Hepatocyte (in vitro differentiated cells): Measurements from ENCODE around the gene SERINC5. TPM values are rescaled to one million over a fixed set of nuclear protein-coding genes. Genes with fewer than 3 reads are reported as not detected.

Source experiments
- DNase-seq: peaks from one replicate; pipeline ENCODE4 v3.0.0-alpha.2; 2016; ENCODE audit warnings: low spot score
- H2AFZ ChIP-seq: fragments of 200-600 bp; sonication (generic); 2 replicates; pipeline ENCODE4 v1.6.0; 2016; ENCODE audit warnings: antibody characterized with exemption, mild to moderate bottlenecking
- H3K27ac ChIP-seq: fragments of 200-600 bp; sonication (generic); 2 replicates; pipeline ENCODE4 v1.5.1; 2016; ENCODE audit warnings: mild to moderate bottlenecking
- H3K27me3 ChIP-seq: fragments of 200-600 bp; sonication (generic); 2 replicates; pipeline ENCODE4 v1.6.1; 2016
- H3K36me3 ChIP-seq: fragments of 200-600 bp; sonication (generic); replicated peaks from 2 replicates; pipeline ENCODE4 v1.5.1; 2016; ENCODE audit warnings: low read depth; ENCODE audit not compliant: insufficient read depth
- H3K4me1 ChIP-seq: fragments of 200-600 bp; sonication (generic); 2 replicates; pipeline ENCODE4 v1.5.1; 2016; ENCODE audit warnings: mild to moderate bottlenecking, moderate library complexity; ENCODE audit not compliant: insufficient read depth
- H3K4me2 ChIP-seq: fragments of 200-600 bp; sonication (generic); 2 replicates; pipeline ENCODE4 v1.6.0; 2016
- H3K4me3 ChIP-seq: fragments of 200-600 bp; sonication (generic); 2 replicates; pipeline ENCODE4 v1.5.1; 2016; ENCODE audit warnings: mild to moderate bottlenecking
- H3K79me2 ChIP-seq: fragments of 200-600 bp; sonication (generic); 2 replicates; pipeline ENCODE4 v1.6.0; 2017; ENCODE audit warnings: mild to moderate bottlenecking
- H3K9me2 ChIP-seq: fragments of 200-600 bp; sonication (generic); replicated peaks from 2 replicates; pipeline ENCODE4 v1.6.0; 2017; ENCODE audit warnings: mild to moderate bottlenecking; ENCODE audit not compliant: insufficient read depth
- H3K9me3 ChIP-seq: fragments of 200-600 bp; sonication (generic); 2 replicates; pipeline ENCODE4 v1.5.1; 2016; ENCODE audit warnings: low read depth, mild to moderate bottlenecking
- H4K20me1 ChIP-seq: fragments of 200-600 bp; sonication (generic); 2 replicates; pipeline ENCODE4 v1.6.0; 2016; ENCODE audit warnings: mild to moderate bottlenecking; ENCODE audit not compliant: insufficient read depth, poor library complexity, severe bottlenecking
- CTCF ChIP-seq: fragments of 200-600 bp; sonication (generic); IDR thresholded peaks from 2 replicates; pipeline ENCODE4 v1.5.1; 2016; ENCODE audit warnings: antibody characterized with exemption, mild to moderate bottlenecking; ENCODE audit not compliant: poor library complexity
- EZH2 ChIP-seq: fragments of 200-600 bp; sonication (generic); IDR thresholded peaks from 2 replicates; pipeline ENCODE4 v1.6.1; 2016; ENCODE audit warnings: antibody characterized with exemption, mild to moderate bottlenecking, borderline replicate concordance
- EZH2phosphoT487 ChIP-seq: fragments of 200-600 bp; sonication (generic); IDR thresholded peaks from one replicate; pipeline ENCODE4 v1.6.1; 2018; ENCODE audit warnings: antibody characterized with exemption, mild to moderate bottlenecking, low read depth, moderate library complexity; ENCODE audit not compliant: unreplicated experiment, severe bottlenecking
- WGBS: methylation state at CpG from one replicate; pipeline ENCODE4 v1.1.6; 2016; ENCODE audit warnings: low lambda C conversion rate; ENCODE audit errors: missing lambda C conversion rate; 5-methylcytosine and 5-hydroxymethylcytosine counted together
- polyA plus RNA-seq: library from polyadenylated mRNA; unstranded; fragments of >200 nt; fragmentation: Nextera tagmentation; extraction: Ambion mirVana; gene quantifications from 2 replicates; pipeline ENCODE4 v1.2.1, GENCODE V29; 2016
- total RNA-seq: library from RNA; depleted of rRNA; stranded (reverse); fragments of >200 nt; gene quantifications from 2 replicates; pipeline ENCODE4 v1.2.3, GENCODE V29; 2014

The SERINC5 gene
- total and polyA plus RNA-seq, 2 experiments from 2014 or later: 19.3 to 70.2 TPM

- H3K36me3 ChIP-seq: no peaks in the 10 kb centered on the region
- H3K27me3 ChIP-seq: no peaks in the 10 kb centered on the region
- WGBS: 83% methylated on average over 2 of the region's 2 CpGs
- no peak overlapping the region for H3K27ac ChIP-seq
- no peaks in the 10 kb centered on the region for H3K9me3 ChIP-seq
- H2AFZ ChIP-seq: no peak overlapping the region
- no peak overlapping the region for H3K4me3 ChIP-seq
- no peak for DNase-seq
- H3K4me1 ChIP-seq: no peaks in the 10 kb centered on the region
- H3K9me2 ChIP-seq: no peaks in the 10 kb centered on the region
- TF ChIP-seq EZH2phosphoT487 (no peak), CTCF (no peak), EZH2 (no peak)
- no peaks in the 10 kb centered on the region for H4K20me1 ChIP-seq
- H3K79me2 ChIP-seq: no peaks in the 10 kb centered on the region
- no peak overlapping the region for H3K4me2 ChIP-seq
Measured at GRCh38 chr5:80288177-80288576, 32.3 kb upstream of the SERINC5 start.

- TF ChIP-seq EZH2phosphoT487 (no peak), CTCF (no peak), EZH2 (no peak)
- H3K4me2 ChIP-seq: no peak overlapping the region
- WGBS: 75% methylated on average over 2 of the region's 2 CpGs
Measured at GRCh38 chr5:80284720-80285119, 28.9 kb upstream of the SERINC5 start.

GRCh38 chr5:80283360-80283759 is 27.5 kb upstream of the SERINC5 start:
- Histone ChIP-seq H3K36me3 (no peaks in the 10 kb centered on the region), H3K4me2 (no peak overlapping the region), H3K9me2 (no peaks in the 10 kb centered on the region), H3K9me3 (no peaks in the 10 kb centered on the region), H3K4me1 (no peaks in the 10 kb centered on the region), H3K4me3 (no peak overlapping the region), H2AFZ (no peak overlapping the region), H4K20me1 (no peaks in the 10 kb centered on the region), H3K79me2 (no peaks in the 10 kb centered on the region), H3K27ac (no peak overlapping the region), H3K27me3 (no peaks in the 10 kb centered on the region)
- 79% methylated on average over 1 of the region's 1 CpG for WGBS
- DNase-seq: no peak
- TF ChIP-seq EZH2phosphoT487 (no peak), CTCF (no peak), EZH2 (no peak)

More at GRCh38 chr5:80284720-80285119, 28.9 kb upstream of the SERINC5 start:
- H2AFZ ChIP-seq: no peak overlapping the region
- H3K36me3 ChIP-seq: no peaks in the 10 kb centered on the region
- H3K9me2 ChIP-seq: no peaks in the 10 kb centered on the region
- no peaks in the 10 kb centered on the region for H3K79me2 ChIP-seq
- no peak overlapping the region for H3K4me3 ChIP-seq
- H4K20me1 ChIP-seq: no peaks in the 10 kb centered on the region
- H3K27me3 ChIP-seq: no peaks in the 10 kb centered on the region
- no peak for DNase-seq
- no peak overlapping the region for H3K27ac ChIP-seq
- no peaks in the 10 kb centered on the region for H3K4me1 ChIP-seq
- no peaks in the 10 kb centered on the region for H3K9me3 ChIP-seq

- no peaks in the 10 kb centered on the region for H3K9me2 ChIP-seq
- H3K79me2 ChIP-seq: no peaks in the 10 kb centered on the region
- no peaks in the 10 kb centered on the region for H3K36me3 ChIP-seq
- H3K9me3 ChIP-seq: no peaks in the 10 kb centered on the region
- no peaks in the 10 kb centered on the region for H3K27me3 ChIP-seq
- WGBS: 67% methylated on average over 3 of the region's 3 CpGs
- no peak for TF ChIP-seq CTCF
- no peak for TF ChIP-seq EZH2
- no peak for TF ChIP-seq EZH2phosphoT487
- no peak overlapping the region for H3K27ac ChIP-seq
- H3K4me1 ChIP-seq: no peaks in the 10 kb centered on the region
- DNase-seq: no peak
- H2AFZ ChIP-seq: no peak overlapping the region
- no peaks in the 10 kb centered on the region for H4K20me1 ChIP-seq
- no peak overlapping the region for H3K4me2 ChIP-seq
- no peak overlapping the region for H3K4me3 ChIP-seq
Measured at GRCh38 chr5:80282054-80282453, 26.2 kb upstream of the SERINC5 start.
